Measurements from ENCODE around the gene ALG8.

DNA sequence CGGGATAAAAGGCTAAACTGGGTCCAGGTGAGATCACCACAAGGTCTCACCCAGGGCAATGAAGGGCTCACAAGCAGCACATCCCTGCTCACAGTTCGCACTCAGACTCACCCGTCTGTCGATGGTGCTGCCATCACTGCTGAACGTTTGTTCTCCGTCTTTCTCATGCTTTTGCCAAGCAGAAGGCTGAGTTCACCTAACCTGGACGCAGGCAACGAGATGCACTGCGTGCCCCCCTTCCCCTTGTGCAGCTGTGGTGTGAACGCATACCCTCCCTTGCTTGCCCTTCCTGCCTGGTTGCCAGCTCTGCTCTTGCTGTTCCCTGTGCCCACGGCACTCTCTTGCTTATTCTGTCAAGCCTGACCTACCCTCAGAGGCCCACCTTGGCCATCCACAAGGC, 31.0 kb upstream of the ALG8 start:
- TF ChIP-seq, protein P1, sequence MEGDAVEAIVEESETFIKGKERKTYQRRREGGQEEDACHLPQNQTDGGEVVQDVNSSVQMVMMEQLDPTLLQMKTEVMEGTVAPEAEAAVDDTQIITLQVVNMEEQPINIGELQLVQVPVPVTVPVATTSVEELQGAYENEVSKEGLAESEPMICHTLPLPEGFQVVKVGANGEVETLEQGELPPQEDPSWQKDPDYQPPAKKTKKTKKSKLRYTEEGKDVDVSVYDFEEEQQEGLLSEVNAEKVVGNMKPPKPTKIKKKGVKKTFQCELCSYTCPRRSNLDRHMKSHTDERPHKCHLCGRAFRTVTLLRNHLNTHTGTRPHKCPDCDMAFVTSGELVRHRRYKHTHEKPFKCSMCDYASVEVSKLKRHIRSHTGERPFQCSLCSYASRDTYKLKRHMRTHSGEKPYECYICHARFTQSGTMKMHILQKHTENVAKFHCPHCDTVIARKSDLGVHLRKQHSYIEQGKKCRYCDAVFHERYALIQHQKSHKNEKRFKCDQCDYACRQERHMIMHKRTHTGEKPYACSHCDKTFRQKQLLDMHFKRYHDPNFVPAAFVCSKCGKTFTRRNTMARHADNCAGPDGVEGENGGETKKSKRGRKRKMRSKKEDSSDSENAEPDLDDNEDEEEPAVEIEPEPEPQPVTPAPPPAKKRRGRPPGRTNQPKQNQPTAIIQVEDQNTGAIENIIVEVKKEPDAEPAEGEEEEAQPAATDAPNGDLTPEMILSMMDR (conservative IDR thresholded peaks at IDR 0.05): no peak
- no peak for TF ChIP-seq EZH2 (IDR thresholded peaks at IDR 0.05; ENCODE audit: low read depth)
